Parathyroid adenoma (tissue), 2 donors: ENCODE results near the gene SLC7A8.

Source experiments
- H2AFZ ChIP-seq: fragments of 300-600 bp; sonication (generic); one replicate; pipeline ENCODE4 v1.7.0; 2017; ENCODE audit warnings: antibody characterized with exemption, mild to moderate bottlenecking
- H3K27ac ChIP-seq: fragments of 300-600 bp; sonication (generic); one replicate; pipeline ENCODE4 v1.7.0; 2017
- H3K27me3 ChIP-seq: fragments of 300-600 bp; sonication (generic); one replicate; pipeline ENCODE4 v1.7.0; 2017; ENCODE audit warnings: low read length; ENCODE audit not compliant: control insufficient read depth, insufficient read depth
- H3K36me3 ChIP-seq: fragments of 300-600 bp; sonication (generic); one replicate; pipeline ENCODE4 v1.7.0; 2017; ENCODE audit warnings: low read length; ENCODE audit not compliant: control insufficient read depth, insufficient read depth
- H3K4me1 ChIP-seq: fragments of 300-600 bp; sonication (generic); one replicate; pipeline ENCODE4 v1.7.0; 2017; ENCODE audit warnings: control low read depth
- H3K4me2 ChIP-seq: fragments of 300-600 bp; sonication (generic); one replicate; pipeline ENCODE4 v1.7.0; 2017; ENCODE audit warnings: low read length
- H3K4me3 ChIP-seq: fragments of 300-600 bp; sonication (generic); one replicate; pipeline ENCODE4 v1.7.0; 2017; ENCODE audit warnings: low read depth, low read length
- H3K79me2 ChIP-seq: fragments of 300-600 bp; sonication (generic); one replicate; pipeline ENCODE4 v1.7.0; 2017; ENCODE audit warnings: control low read depth
- H3K9ac ChIP-seq: fragments of 300-600 bp; sonication (generic); one replicate; pipeline ENCODE4 v1.7.0; 2017; ENCODE audit warnings: mild to moderate bottlenecking
- H3K9me3 ChIP-seq: fragments of 300-600 bp; sonication (generic); one replicate; pipeline ENCODE4 v1.7.0; 2017; ENCODE audit warnings: low read length; ENCODE audit not compliant: control insufficient read depth
- CTCF ChIP-seq: fragments of 300-600 bp; sonication (generic); IDR thresholded peaks from one replicate; pipeline ENCODE4 v1.7.0; 2017; ENCODE audit warnings: antibody characterized with exemption, mild to moderate bottlenecking
- donor health status: primary hyperparathyroidism.

The SLC7A8 gene

GRCh38 chr14:23154964-23155587 lies 28.4 kb downstream of the SLC7A8 start:
- Histone ChIP-seq H3K4me2 (peak overlapping the region; percentile 63), H2AFZ (peak overlapping the region; percentile 40), H3K36me3 (no peaks in the 10 kb centered on the region), H3K9ac (no peak overlapping the region), H3K27ac (peak overlapping the region; percentile 92), H3K9me3 (no peaks in the 10 kb centered on the region), H3K4me1 (peaks cover 46% of the 10 kb centered on the region), H3K27me3 (no peaks in the 10 kb centered on the region), H3K79me2 (peaks cover 15% of the 10 kb centered on the region), H3K4me3 (peak overlapping the region; percentile 35)
- TF ChIP-seq CTCF: no peak

- H3K9me3 ChIP-seq: no peaks in the 10 kb centered on the region
- H3K4me3 ChIP-seq: peak overlapping the region; percentile 35
- no peaks in the 10 kb centered on the region for H3K27me3 ChIP-seq
- H3K4me2 ChIP-seq: peak overlapping the region; percentile 63
- no peaks in the 10 kb centered on the region for H3K36me3 ChIP-seq
- TF ChIP-seq CTCF: no peak
- peak overlapping the region; percentile 14 for H2AFZ ChIP-seq
- H3K4me1 ChIP-seq: peaks cover 39% of the 10 kb centered on the region
- H3K27ac ChIP-seq: peak overlapping the region; percentile 92
- H3K79me2 ChIP-seq: peaks cover 15% of the 10 kb centered on the region
- no peak overlapping the region for H3K9ac ChIP-seq
Measured at GRCh38 chr14:23153851-23154796, 29.3 kb downstream of the SLC7A8 start.

GRCh38 chr14:23151342-23151741 lies 32.1 kb downstream of the SLC7A8 start:
- Histone ChIP-seq H2AFZ (no peak overlapping the region), H3K27ac (peak overlapping the region; percentile 20), H3K9me3 (no peaks in the 10 kb centered on the region), H3K4me1 (peaks cover 49% of the 10 kb centered on the region), H3K27me3 (no peaks in the 10 kb centered on the region), H3K4me3 (no peak overlapping the region), H3K36me3 (no peaks in the 10 kb centered on the region), H3K4me2 (no peak overlapping the region), H3K79me2 (peaks cover 21% of the 10 kb centered on the region), H3K9ac (no peak overlapping the region)
- TF ChIP-seq CTCF: no peak

GRCh38 chr14:23149745-23150144 lies 33.7 kb downstream of the SLC7A8 start:
- Histone ChIP-seq H2AFZ (no peak overlapping the region), H3K79me2 (peaks cover 26% of the 10 kb centered on the region), H3K4me2 (no peak overlapping the region), H3K27me3 (no peaks in the 10 kb centered on the region), H3K4me3 (no peak overlapping the region), H3K27ac (peak overlapping the region; percentile 33), H3K4me1 (peaks cover 49% of the 10 kb centered on the region), H3K9me3 (no peaks in the 10 kb centered on the region), H3K9ac (no peak overlapping the region), H3K36me3 (no peaks in the 10 kb centered on the region)
- no peak for TF ChIP-seq CTCF
